ENCODE measurements around the gene LZIC. TPM values are rescaled to one million over a fixed set of nuclear protein-coding genes. Genes with fewer than 3 reads are reported as not detected.

Gene LZIC
- total and polyA plus RNA-seq, 2 of the 13 experiments (the other 11 are each of a cell fraction or from before 2014, with no cell fraction given) = 25.2 to 71.8 TPM

GRCh38 chr1:9910423-9911178 is 32.6 kb downstream of the LZIC start (continued):
- TF ChIP-seq CAMTA2 (CRISPR knock-in tag; IDR thresholded peaks at IDR 0.05; ENCODE audit: borderline replicate concordance) (no peak), MXI1 (IDR thresholded peaks at IDR 0.05; ENCODE audit: borderline replicate concordance, low read depth, low read length) (peak; percentile 82; the same call in 2 of the 3 replicates), ZNF703 (CRISPR knock-in tag; IDR thresholded peaks at IDR 0.05; ENCODE audit: borderline replicate concordance) (no peak), SALL1 (CRISPR knock-in tag; IDR thresholded peaks at IDR 0.05) (peak; percentile 70), ZFP62 (CRISPR knock-in tag; IDR thresholded peaks at IDR 0.05) (no peak), SAP130 (CRISPR knock-in tag; IDR thresholded peaks at IDR 0.05; ENCODE audit: low read depth) (peak; percentile 90), FOXK1 (CRISPR knock-in tag; IDR thresholded peaks at IDR 0.05; ENCODE audit: borderline replicate concordance, low read depth) (0 out of 2 replicates have a peak, but pooled peaks have one; percentile 33), ZNF10 (CRISPR knock-in tag; IDR thresholded peaks at IDR 0.05; ENCODE audit: borderline replicate concordance, low read depth) (no peak), ZNF335 (CRISPR knock-in tag; IDR thresholded peaks at IDR 0.05) (no peak), ZNF235 (CRISPR knock-in tag; IDR thresholded peaks at IDR 0.05; ENCODE audit: borderline replicate concordance) (0 out of 2 replicates have a peak, but pooled peaks have one; percentile 31), MAFF (IDR thresholded peaks at IDR 0.05; ENCODE audit: low read depth, low read length) (no peak), PCBP2 (optimal IDR thresholded peaks at IDR 0.05; ENCODE audit: low read depth, low read length, poor library complexity, severe bottlenecking) (no peak), ATF7 (IDR thresholded peaks at IDR 0.05) (no peak), ATF7 (CRISPR knock-in tag; IDR thresholded peaks at IDR 0.05) (no peak), TRIM24 (CRISPR knock-in tag; IDR thresholded peaks at IDR 0.05) (no peak), SALL2 (CRISPR knock-in tag; IDR thresholded peaks at IDR 0.05) (peak; percentile 52; the same call in 1 of the 2 replicates), ZNF367 (CRISPR knock-in tag; IDR thresholded peaks at IDR 0.05; ENCODE audit: borderline replicate concordance) (peak; percentile 78; the same call in 1 of the 2 replicates), ZNF577 (CRISPR knock-in tag; IDR thresholded peaks at IDR 0.05; ENCODE audit: borderline replicate concordance, low read depth) (no peak), ETV6 (CRISPR knock-in tag; conservative IDR thresholded peaks at IDR 0.05) (no peak; the same call in 1 of the 2 replicates), HOXA9 (CRISPR knock-in tag; IDR thresholded peaks at IDR 0.05; ENCODE audit: borderline replicate concordance) (no peak), NFKBIZ (CRISPR knock-in tag; IDR thresholded peaks at IDR 0.05) (no peak)
- TF ChIP-seq, protein P1, sequence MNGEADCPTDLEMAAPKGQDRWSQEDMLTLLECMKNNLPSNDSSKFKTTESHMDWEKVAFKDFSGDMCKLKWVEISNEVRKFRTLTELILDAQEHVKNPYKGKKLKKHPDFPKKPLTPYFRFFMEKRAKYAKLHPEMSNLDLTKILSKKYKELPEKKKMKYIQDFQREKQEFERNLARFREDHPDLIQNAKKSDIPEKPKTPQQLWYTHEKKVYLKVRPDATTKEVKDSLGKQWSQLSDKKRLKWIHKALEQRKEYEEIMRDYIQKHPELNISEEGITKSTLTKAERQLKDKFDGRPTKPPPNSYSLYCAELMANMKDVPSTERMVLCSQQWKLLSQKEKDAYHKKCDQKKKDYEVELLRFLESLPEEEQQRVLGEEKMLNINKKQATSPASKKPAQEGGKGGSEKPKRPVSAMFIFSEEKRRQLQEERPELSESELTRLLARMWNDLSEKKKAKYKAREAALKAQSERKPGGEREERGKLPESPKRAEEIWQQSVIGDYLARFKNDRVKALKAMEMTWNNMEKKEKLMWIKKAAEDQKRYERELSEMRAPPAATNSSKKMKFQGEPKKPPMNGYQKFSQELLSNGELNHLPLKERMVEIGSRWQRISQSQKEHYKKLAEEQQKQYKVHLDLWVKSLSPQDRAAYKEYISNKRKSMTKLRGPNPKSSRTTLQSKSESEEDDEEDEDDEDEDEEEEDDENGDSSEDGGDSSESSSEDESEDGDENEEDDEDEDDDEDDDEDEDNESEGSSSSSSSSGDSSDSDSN (CRISPR knock-in tag; IDR thresholded peaks at IDR 0.05) = peak; percentile 78
- TF ChIP-seq, protein P2, sequence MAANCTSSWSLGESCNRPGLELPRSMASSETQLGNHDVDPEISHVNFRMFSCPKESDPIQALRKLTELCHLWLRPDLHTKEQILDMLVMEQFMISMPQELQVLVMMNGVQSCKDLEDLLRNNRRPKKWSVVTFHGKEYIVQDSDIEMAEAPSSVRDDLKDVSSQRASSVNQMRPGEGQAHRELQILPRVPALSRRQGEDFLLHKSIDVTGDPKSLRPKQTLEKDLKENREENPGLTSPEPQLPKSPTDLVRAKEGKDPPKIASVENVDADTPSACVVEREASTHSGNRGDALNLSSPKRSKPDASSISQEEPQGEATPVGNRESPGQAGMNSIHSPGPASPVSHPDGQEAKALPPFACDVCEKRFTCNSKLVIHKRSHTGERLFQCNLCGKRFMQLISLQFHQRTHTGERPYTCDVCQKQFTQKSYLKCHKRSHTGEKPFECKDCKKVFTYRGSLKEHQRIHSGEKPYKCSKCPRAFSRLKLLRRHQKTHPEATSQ (CRISPR knock-in tag; IDR thresholded peaks at IDR 0.05; ENCODE audit: borderline replicate concordance) = no peak
- TF ChIP-seq, protein P3, sequence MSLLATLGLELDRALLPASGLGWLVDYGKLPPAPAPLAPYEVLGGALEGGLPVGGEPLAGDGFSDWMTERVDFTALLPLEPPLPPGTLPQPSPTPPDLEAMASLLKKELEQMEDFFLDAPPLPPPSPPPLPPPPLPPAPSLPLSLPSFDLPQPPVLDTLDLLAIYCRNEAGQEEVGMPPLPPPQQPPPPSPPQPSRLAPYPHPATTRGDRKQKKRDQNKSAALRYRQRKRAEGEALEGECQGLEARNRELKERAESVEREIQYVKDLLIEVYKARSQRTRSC (CRISPR knock-in tag; IDR thresholded peaks at IDR 0.05; ENCODE audit: low read depth) = no peak
- TF ChIP-seq, protein P4, sequence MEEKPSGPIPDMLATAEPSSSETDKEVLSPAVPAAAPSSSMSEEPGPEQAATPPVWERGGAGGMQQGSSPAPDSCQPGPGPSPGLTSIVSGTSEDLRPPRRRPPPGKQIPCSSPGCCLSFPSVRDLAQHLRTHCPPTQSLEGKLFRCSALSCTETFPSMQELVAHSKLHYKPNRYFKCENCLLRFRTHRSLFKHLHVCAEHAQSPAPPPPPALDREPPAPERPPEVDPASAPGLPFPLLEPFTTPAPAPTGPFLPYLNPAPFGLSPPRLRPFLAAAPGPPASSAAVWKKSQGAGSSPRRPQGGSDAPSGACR (CRISPR knock-in tag; IDR thresholded peaks at IDR 0.05) = no peak
